Pancreas (tissue), 10 donors: Measurements from ENCODE around the gene WNT11. TPM values are rescaled to one million over a fixed set of nuclear protein-coding genes. Genes with fewer than 3 reads are reported as not detected.

Source experiments
- ATAC-seq, 4 donors: fragments of 200-7000 bp; cut with Tn5 transposase; one replicate each; pipeline versions ENCODE4 v1.8.0 to v1.9.1; 2020; ENCODE audit warnings: mild to moderate bottlenecking in 4 of 4, moderate library complexity in 4 of 4
- DNase-seq, 6 donors: peaks; one replicate each; pipeline ENCODE4 v3.0.0-alpha.2; 2020
- FAIRE-seq: peaks from 2 replicates; lab custom pipeline; 2012; peaks lifted over from hg19 to GRCh38; lab: Jason Lieb, UNC
- H3K27ac ChIP-seq, 4 donors: fragments of 200-600 bp; sonication (generic); 1 replicate in 3 of 4; 2 replicates in 1 of 4; pipeline versions ENCODE4 v1.5.0 to v1.8.0; 2020
- H3K27me3 ChIP-seq, 4 donors: fragments of 200-600 bp; one replicate each; pipeline ENCODE4 v1.8.0; 2021
- H3K36me3 ChIP-seq, 3 donors: fragments of 200-600 bp; sonication (generic) in 1 of 3; one replicate each; pipeline versions ENCODE4 v1.5.0 to v1.8.0; 2020 to 2021
- H3K4me1 ChIP-seq, 3 donors: fragments of 200-600 bp; one replicate each; pipeline ENCODE4 v1.8.0; 2021
- H3K4me3 ChIP-seq, 4 donors: fragments of 200-600 bp; sonication (generic) in 2 of 4; one replicate each; pipeline versions ENCODE4 v1.5.0 to v1.8.0; 2020 to 2021
- H3K9me3 ChIP-seq, 4 donors: fragments of 200-600 bp; one replicate each; pipeline ENCODE4 v1.8.0; 2021
- WGBS, 2 donors: extraction: QIAGEN DNeasy Blood & Tissue Kit; methylation state at CpG; one replicate each; pipeline ENCODE4 v1.1.7; 2013; 5-methylcytosine and 5-hydroxymethylcytosine counted together
- intact Hi-C, 3 donors: fragments of 100-400 bp; cut with DNase I; formaldehyde crosslinking; loops; one replicate each; pipeline versions ENCODE4 v1.11.1 to v1.14.2; 2022
- polyA plus RNA-seq, 2 donors: library from polyadenylated mRNA; stranded (reverse); fragments of 200-250 nt; gene quantifications; one replicate each; pipeline ENCODE4 v1.2.3, GENCODE V29; 2013
- total RNA-seq, 6 donors: library from RNA; stranded (reverse); fragmentation: NEBNext Ultra II Directional in 4 of 6; extraction: Animal tissue kit (Norgen Biotek cat#: 25700) in 4 of 6; gene quantifications; one replicate each; pipeline versions ENCODE4 v1.2.1 to v1.2.4, GENCODE V29; 2021 to 2023
- TF ChIP-seq, protein P1 (sequence below), 4 donors: fragments of 200-600 bp; sonication (generic) in 3 of 4; IDR thresholded peaks; one replicate each; pipeline versions ENCODE4 v1.5.0 to v1.8.0; 2021; ENCODE audit warnings: antibody characterized with exemption in 4 of 4
- donor health status: healthy with polysubstance abuse.
- donor health status: DM: no; HTN: no; CAD: no; lungs with moderate emphysema.
- donor health status: DM: no; HTN: no; CAD: no.
- donor health status: control.
- donor health status: control.
- donor health status: Bipolar disorder and iron deficiency.
- donor health status: DM: yes; HTN: yes; CAD: no.
- donor health status: DM: no; HTN: no; CAD: no.
- donor health status: DM: no; HTN: no; CAD: no.
- donor health status: DM: yes; HTN: yes; CAD: no.

WNT11 gene
- total and polyA plus RNA-seq, 8 donors, result 2.6 to 30.5 (median 6.2) TPM

DNA sequence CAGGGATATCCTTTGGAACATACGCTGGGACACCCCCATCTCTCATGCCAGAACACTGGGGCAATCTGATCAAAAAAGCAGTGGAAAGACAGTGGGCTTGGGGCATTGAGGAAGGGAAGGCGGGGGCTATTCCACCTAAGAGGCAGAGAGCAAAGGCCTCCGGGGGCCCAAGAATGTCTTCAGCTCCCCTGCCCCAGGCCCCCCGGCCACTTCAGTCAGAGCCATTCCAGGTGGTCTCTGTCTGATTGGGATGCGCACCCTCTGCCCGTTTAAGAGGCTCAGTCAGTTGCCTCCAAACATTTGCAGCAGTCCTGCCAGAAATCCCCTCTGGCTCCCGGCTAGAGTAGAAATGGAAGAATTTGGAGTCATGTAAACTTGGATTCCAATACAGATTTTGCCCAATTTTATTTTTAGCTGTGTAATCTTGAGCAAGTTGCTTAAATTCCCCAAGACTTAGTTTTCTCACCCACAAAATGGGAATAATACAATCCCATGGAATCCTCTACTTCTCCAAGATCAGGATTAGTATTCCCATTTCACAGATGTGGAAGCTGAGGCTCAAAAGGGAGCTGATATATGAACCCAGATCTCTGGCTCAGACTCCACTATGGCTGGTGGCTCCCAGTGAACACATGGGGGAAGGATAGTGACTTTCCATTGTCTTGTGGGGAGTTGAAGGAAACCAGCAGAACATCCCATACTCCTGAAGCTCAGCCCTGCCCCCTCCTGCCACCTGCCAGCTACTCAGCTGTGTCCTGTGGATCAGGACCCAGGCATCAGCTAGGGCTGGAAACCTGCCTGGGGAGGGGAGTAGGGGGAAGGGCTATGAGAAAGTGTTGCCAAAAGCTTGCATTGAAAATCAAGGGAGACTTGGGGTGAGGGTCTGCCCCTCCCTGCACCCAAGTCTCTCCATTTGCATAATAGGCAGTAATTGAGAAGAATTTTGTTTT lies 6.1 kb upstream of the WNT11 start:
- DNase-seq (peak in 1 of 6 donors; percentile 52), ATAC-seq (no peak), FAIRE-seq (no peak)
- no peaks in the 10 kb centered on the region for H3K9me3 ChIP-seq
- intact Hi-C loops, result no loop called here
- H3K4me1 ChIP-seq, result no peaks in the 10 kb centered on the region
- no peaks in the 10 kb centered on the region for H3K36me3 ChIP-seq
- TF ChIP-seq, protein P1, sequence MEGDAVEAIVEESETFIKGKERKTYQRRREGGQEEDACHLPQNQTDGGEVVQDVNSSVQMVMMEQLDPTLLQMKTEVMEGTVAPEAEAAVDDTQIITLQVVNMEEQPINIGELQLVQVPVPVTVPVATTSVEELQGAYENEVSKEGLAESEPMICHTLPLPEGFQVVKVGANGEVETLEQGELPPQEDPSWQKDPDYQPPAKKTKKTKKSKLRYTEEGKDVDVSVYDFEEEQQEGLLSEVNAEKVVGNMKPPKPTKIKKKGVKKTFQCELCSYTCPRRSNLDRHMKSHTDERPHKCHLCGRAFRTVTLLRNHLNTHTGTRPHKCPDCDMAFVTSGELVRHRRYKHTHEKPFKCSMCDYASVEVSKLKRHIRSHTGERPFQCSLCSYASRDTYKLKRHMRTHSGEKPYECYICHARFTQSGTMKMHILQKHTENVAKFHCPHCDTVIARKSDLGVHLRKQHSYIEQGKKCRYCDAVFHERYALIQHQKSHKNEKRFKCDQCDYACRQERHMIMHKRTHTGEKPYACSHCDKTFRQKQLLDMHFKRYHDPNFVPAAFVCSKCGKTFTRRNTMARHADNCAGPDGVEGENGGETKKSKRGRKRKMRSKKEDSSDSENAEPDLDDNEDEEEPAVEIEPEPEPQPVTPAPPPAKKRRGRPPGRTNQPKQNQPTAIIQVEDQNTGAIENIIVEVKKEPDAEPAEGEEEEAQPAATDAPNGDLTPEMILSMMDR (IDR thresholded peaks at IDR 0.05), result no peak
- WGBS, 2 donors, result 92 to 95% methylated on average over 7 of the region's 7 CpGs
- no peaks in the 10 kb centered on the region for H3K27me3 ChIP-seq
- H3K27ac ChIP-seq, result no peak overlapping the region
- H3K4me3 ChIP-seq, result no peak overlapping the region

- H3K4me1 ChIP-seq, result no peaks in the 10 kb centered on the region
- no peak for FAIRE-seq
- peak overlapping the region in 1 of 4 donors; percentile 89 for H3K27ac ChIP-seq
These were observed 4.9 kb upstream of the WNT11 start for GRCh38 chr11:76210931-76211851.

DNA sequence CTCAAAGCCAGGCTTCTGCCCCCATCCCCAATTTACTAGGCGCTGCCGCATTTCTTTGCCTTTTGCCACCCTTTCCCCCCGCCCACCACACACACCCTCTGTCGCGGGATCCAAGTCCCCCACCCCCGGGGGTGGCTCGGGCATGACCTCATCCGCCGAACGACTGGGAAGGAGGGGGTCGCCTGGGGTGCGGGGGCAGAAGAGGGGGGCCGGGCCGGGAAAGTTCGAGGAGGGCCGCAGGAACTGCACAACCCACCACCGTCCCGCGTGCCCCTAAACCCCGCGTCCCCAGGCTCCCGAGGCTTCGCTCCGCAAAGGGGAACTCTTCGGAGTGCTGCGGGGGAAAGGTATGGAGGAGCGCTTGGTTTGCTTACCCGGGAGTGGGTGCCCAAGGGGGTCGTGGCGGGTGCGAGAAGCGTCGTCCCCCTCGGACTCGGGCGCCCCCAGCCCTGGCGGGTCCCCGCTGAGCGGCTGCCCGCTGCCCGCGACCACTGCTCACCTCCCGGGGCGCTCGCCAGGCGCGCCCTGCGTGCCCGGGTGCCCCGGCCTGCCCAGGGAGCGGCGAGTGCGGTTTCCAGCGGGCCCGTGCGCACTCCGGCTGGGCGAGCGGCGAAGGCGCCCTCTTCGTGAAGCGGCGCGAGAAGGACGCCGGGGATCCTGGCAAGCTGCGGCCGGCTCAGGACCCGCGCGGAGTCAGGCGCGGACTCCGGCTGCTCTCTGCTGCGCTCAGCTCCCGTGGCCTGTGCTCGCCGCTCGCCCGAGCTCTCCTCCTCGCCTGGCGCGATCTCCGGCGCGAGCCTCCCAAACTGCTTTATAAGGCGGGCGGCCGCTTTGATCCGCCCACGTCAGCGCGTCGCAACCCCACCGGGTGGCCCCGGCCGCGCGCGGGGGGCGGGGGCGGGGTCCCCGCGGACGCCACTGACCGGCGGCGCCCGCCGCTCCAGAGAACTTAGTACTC lies 4.0 kb upstream of the WNT11 start:
- H3K9me3 ChIP-seq, result no peaks in the 10 kb centered on the region
- peak overlapping the region; percentile 45 to 78 (median 64) for H3K4me3 ChIP-seq
- TF ChIP-seq, protein P1 (IDR thresholded peaks at IDR 0.05), result no peak
- no peaks in the 10 kb centered on the region for H3K27me3 ChIP-seq
- 1% methylated on average over 78 to 111 of the region's 111 CpGs for WGBS, 2 donors
- intact Hi-C loops, result loop anchor here in 1 of 3 donors (10.0 kb wide), 2 partner anchors 105 to 305 kb away; no protein-coding TSS in a partner anchor
- DNase-seq (peak; percentile 54 to 88 (median 67)), FAIRE-seq (no peak), ATAC-seq (peak in 3 of 4 donors; percentile 16 to 34 (median 31))
- H3K27ac ChIP-seq, result peak overlapping the region in 2 of 4 donors; percentile 85 to 89
- H3K36me3 ChIP-seq, result no peaks in the 10 kb centered on the region
- H3K4me1 ChIP-seq, result no peaks in the 10 kb centered on the region

More at GRCh38 chr11:76210931-76211851, 4.9 kb upstream of the WNT11 start:
- ATAC-seq (no peak), DNase-seq (peak in 1 of 6 donors; percentile 64)
- Histone ChIP-seq H3K36me3 (no peaks in the 10 kb centered on the region), H3K4me3 (peak overlapping the region; percentile 45 to 78 (median 64)), H3K27me3 (no peaks in the 10 kb centered on the region), H3K9me3 (no peaks in the 10 kb centered on the region)
- TF ChIP-seq, protein P1 (IDR thresholded peaks at IDR 0.05), result no peak
- WGBS, 2 donors, result 60 to 64% methylated on average over 35 of the region's 35 CpGs
- intact Hi-C loops, result no loop called here

DNA sequence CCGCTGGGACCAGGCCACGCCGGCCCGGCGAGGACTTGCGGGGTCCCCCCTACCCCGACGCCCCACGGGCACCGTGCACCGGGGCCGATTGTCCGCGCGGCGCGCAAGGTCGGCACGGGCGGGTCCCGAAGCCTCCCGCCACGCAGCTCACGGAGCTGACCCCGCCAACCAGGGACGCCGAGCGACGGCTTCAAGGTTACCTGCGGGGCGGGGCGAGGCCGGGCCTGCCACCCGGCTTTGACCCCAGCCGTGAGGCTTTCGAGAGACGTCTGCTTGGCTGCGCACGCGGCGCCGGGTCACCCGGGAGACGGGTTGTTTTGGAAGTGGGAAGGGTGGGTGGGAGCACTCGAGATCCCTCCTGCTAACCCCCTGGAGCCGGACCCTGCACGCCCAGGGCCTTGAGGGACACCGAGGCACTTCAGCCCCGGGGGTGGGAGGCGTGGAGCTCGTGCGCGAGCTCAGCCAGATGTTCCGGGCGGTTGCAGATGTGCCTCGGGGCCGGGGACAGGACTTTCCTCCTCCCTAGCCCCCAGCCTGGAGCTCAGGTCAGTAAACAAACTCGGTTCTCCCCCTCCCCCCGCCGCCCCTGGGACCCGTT lies 3.2 kb upstream of the WNT11 start:
- 0 to 1% methylated on average over 38 to 61 of the region's 61 CpGs for WGBS, 2 donors
- peak; percentile 71 to 93 (median 80) for DNase-seq
- no peaks in the 10 kb centered on the region for H3K27me3 ChIP-seq

More for the DNA sequence above, 3.2 kb upstream of the WNT11 start:
- ATAC-seq, result peak; percentile 41 to 67 (median 54)
- Histone ChIP-seq H3K4me3 (peak overlapping the region; percentile 45 to 78 (median 64)), H3K9me3 (no peaks in the 10 kb centered on the region), H3K36me3 (no peaks in the 10 kb centered on the region), H3K4me1 (no peaks in the 10 kb centered on the region), H3K27ac (peak overlapping the region; percentile 66 to 89 (median 80))
- TF ChIP-seq, protein P1 (IDR thresholded peaks at IDR 0.05), result no peak
- intact Hi-C loops, result loop anchor here in 1 of 3 donors (10.0 kb wide), 2 partner anchors 105 to 305 kb away; no protein-coding TSS in a partner anchor
- FAIRE-seq, result no peak
